ENCODE data around the gene EPHA7.

DNA sequence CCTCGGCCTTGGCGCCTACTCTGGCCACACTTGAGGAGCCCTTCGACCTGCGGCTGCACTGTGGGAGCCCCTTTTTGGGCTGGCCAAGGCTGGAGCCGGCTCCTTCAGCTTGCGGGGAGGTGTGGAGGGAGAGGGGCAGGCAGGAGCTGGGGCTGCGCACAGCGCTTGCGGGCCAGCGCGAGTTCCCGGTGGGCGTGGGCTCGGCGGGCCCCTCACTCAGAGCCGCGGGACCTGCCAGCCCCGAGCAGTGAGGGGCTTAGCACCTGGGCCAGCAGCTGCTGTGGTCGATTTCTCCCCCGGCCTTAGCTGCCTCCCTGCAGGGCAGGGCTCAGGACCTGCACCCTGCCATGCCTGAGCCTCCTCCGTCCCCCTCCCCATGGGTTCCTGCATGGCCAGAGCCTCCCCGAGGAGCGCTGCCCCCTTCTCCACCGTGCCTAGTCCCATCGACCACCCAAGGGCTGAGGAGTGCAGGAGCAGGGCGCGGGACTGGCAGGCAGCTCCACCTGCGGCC, 136.8 kb downstream of the EPHA7 start:
- TF ChIP-seq, protein P1, sequence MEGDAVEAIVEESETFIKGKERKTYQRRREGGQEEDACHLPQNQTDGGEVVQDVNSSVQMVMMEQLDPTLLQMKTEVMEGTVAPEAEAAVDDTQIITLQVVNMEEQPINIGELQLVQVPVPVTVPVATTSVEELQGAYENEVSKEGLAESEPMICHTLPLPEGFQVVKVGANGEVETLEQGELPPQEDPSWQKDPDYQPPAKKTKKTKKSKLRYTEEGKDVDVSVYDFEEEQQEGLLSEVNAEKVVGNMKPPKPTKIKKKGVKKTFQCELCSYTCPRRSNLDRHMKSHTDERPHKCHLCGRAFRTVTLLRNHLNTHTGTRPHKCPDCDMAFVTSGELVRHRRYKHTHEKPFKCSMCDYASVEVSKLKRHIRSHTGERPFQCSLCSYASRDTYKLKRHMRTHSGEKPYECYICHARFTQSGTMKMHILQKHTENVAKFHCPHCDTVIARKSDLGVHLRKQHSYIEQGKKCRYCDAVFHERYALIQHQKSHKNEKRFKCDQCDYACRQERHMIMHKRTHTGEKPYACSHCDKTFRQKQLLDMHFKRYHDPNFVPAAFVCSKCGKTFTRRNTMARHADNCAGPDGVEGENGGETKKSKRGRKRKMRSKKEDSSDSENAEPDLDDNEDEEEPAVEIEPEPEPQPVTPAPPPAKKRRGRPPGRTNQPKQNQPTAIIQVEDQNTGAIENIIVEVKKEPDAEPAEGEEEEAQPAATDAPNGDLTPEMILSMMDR (IDR thresholded peaks at IDR 0.05), result no peak
- no peak for TF ChIP-seq EZH2 (IDR thresholded peaks at IDR 0.05)
- TF ChIP-seq EZH2phosphoT487 (IDR thresholded peaks at IDR 0.05), result no peak

Data from neural progenitor cell (in vitro differentiated cells).